NCI-H774 (cell line): Measurements from ENCODE around the gene UXS1.
"Not testable (repeated sequence)": the region's sequence is repeated elsewhere in the genome, so short reads cannot be mapped to it uniquely, and the experiment has no call there.

ENCODE experiments used
- DNase-seq: peaks from one replicate; lab custom pipeline; 2025; lab: John Stamatoyannopoulos, UW

Gene UXS1

DNA sequence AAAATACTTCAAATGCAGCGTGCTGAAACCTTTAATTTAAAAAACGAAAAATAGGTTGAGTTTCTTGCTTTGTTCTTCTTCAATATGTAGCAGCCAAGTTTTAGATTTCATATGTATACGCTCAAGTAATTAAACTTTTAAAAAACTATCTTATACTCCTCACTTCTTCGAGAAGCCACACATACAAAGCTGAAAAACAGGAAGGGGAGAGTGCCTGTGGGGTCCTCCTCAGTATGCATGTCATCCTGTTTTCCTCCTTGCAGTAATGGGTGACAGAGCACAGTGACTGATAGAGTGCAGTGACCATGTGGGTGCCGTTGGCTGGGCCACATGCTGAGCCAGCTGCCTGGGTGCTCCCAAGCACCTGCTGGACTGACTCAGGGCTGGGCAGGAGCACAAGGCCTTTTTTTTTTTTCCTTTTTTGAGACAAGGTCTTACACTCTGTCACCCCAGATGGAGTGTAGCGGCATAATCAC lies 33.3 kb downstream of the UXS1 start:
- no peak for DNase-seq

DNA sequence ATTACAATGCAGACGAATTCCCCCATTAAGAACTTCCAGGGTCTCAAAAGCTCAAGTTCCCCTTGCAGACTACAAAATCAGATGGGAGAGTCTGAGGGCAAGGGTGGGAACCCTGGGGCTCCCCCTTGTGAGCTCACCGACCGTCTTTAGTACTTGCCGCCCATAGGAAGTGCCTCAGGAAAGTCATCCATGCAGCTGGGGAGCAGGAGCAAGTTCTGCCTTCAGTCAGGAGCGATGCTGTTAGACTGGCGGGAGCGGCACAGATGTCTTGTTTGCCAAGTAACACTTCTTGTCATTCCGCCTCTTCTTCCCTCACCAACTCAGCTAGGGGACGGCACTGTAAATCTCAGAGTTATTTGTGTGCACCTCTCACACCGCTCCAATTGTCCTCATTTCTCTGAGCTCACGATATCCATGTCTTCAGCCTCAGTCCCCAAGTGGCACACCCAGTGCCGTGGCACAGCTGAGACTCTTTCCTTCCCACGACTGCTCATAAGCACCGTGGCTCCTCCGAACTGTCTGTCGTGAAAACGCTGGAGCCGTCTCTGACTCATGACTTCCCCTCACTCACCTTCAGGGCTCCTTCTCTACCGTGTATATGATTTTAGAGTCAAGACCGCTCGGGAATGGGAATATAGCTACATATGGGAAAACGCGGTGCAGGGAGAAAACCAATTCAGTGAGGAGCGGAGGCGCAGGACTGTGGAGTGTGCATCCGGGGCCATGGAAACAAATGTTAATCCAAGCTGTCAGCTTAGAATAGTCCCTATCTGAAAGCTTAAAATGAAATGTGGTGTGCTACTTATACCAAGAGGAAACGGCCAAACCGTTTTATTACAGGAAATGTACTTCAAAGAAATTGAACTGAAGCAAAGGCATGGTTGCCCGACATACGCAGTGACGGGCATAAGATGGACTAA lies 34.0 kb downstream of the UXS1 start:
- DNase-seq, result no peak

DNA sequence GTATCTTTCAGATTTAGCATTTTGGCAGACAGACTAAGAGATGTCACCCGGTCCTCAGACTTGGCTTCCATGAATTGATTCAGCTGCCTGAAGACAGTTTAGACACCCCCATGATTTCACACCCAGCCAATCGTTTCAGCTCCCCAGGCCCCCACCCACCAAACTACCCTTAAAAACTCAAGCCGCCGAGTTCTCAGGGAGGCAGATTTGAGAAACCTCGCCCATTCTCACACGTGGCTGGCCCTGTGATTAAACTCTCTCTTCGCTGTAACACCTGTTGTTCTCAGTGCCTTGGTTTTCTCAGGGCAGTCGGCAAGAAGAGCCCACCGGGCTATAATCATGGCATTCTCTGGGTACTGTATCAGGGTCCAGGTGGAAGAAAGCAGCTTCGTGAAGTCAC lies 35.2 kb downstream of the UXS1 start:
- DNase-seq, result no peak

DNA sequence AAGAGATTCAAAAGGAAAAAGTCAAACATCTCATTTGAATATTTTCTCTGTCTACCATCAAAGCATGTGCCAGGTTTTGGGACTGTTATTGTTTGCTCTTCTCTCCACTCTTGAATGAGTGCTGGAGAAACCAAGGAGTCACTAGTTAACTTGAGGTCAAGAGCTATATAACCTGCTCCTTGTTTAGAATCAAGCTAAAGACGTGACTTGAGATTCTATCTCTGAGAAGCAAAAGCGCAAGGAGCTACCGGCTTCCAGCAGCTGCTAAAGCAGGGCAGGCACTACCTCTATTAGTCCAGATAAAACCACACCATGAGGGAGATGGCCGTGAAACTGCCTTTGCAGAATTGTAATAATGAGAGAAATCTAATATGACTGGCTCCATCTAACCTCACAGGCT lies 36.0 kb downstream of the UXS1 start:
- DNase-seq, result no peak

DNA sequence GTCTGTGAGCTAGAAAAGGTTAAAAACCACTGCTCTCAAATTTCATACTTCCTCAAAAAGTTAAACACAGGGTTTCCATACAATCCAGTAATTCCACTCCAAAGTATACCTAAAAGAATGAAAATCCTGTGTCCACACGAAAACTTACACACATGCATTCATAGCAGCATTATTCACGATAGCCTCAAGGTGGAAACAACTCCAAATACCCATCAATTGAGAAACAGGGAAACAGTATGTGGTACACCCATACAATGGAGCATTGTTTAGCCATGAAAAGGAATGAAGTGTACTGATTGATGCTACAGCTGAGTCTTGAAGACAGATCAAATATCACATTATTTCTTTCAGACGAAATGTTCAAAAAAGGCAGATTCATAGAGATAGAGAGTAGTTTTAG lies 36.7 kb downstream of the UXS1 start:
- DNase-seq, result no peak

DNA sequence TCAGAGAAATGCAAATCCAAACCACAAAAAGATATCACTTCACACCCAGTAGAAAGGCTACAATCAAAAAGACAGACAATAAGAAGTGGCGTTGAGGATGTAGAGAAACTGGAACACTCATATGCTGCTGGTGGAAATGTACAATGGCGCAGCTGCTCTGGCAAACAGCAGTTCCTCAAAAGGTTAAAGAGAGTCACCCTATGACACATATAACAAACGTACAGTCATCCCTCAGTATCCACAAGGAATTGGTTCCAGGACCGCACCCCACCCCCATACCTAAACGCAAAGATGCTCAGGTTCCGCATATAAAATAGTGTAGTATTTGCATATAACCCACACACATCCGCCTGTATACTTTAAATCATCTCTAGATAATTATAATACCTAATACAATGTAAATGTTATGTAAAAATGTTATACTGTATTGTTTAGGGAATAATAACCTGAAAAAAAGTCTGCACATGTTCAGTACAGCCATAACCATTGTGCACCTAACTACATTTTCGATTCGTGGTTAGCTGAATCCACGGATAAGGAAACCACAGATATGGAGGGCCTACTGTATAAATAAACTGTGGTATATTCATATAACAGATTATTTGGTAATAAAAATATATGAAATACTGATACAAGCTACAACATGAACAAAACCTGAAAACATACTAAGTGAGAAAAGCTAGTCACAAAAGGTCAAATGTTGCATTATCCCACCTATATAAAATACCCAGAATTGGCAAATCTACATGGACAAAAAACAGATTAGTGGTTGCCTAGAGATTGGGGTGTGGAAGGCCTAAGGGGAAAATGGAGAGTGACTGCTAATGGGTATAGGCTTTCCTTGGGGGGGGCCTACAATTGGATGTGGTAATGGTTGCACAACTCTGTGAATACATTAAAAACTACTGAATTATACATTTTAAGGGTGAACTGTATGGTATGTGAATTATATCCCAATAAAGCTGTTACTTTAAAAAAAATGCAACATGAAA lies 37.5 kb downstream of the UXS1 start:
- DNase-seq, result no peak

DNA sequence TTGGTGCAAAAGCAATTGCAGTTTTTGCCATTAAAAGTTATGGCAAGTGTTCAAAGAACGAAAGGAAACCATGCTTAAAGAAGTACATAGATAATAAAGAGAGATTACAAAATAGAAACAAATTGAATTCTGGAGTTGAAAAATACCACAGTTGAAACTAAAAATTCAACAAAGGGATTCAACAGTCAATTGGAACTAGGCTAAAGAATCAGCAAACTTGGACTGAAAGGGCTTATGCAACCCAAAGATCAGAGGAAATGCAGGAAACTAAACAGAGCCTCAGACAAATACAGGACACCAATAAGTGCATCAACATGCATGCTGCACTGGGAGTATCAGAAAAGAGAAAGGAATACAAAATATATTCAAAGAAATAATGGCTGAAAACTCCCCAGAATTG lies 40.3 kb downstream of the UXS1 start:
- no peak for DNase-seq

DNA sequence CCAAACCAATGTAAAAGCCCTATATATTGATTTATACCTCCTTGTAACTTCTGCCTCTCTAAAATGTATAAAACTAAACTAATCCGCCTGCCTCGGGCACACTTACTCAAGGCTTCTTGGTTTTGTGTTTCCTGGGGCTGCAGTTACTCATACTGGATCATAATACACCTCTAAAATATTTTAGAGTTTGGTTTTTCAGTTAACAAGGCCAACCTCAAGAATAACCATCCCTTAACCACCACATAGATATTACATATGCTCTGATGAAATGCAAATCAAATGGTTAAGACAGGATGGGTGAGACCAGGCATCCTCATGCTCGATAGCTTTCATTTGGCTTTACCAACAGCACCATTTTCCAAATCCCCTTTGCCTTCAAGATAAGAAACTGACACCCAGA lies 46.4 kb downstream of the UXS1 start:
- DNase-seq, result no peak

DNA sequence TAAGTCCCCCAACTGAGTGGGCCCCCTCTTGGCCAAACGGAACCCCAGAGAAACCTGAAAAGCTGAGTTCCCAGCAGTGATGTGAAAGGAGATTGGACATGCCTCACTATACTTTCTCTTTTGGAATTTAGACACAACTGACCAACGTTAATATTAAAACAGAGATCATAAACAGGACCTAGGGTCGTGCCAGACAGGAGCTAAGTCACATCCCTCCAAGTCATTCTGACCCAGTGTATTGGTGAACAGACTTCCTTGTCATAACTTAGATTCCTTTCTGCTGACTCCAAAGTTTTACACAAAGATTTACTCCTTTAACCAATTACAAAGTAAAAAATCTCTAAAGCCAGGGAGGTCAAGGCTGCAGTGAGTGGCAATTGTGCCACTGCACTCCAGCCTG lies 46.9 kb downstream of the UXS1 start:
- no peak for DNase-seq

DNA sequence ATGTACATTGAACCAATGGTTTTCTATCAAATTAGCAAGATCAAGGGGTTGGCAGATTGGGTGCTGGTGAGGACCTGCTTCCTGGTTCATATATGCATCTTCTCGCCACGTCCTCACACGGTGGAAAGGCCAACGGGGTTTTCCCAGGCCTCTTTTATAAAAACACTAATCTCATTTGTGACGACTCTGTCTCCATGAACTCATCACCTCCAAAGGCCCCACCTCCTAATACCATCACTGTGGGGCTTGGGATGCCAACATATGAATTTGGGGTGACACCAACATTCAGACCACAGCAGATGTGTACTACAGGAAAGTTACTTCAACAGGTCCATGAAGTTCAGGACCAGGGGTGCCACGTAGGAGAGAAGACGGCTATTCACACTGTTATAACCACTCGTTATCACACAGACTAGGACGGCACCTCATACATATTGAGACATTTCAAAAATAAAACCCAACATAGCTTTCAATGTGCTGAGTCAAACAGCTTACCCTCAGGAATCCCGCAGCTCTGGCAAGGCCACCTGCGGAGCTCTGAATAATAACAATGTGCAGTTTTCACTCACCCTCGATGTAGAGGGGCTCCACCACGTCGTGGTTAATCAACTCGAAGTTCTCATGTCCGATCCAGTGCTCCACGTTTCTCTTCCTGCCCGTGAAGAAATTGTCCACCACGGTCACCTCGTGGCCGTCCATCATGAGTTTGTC lies 49.3 kb downstream of the UXS1 start:
- no peak for DNase-seq

DNA sequence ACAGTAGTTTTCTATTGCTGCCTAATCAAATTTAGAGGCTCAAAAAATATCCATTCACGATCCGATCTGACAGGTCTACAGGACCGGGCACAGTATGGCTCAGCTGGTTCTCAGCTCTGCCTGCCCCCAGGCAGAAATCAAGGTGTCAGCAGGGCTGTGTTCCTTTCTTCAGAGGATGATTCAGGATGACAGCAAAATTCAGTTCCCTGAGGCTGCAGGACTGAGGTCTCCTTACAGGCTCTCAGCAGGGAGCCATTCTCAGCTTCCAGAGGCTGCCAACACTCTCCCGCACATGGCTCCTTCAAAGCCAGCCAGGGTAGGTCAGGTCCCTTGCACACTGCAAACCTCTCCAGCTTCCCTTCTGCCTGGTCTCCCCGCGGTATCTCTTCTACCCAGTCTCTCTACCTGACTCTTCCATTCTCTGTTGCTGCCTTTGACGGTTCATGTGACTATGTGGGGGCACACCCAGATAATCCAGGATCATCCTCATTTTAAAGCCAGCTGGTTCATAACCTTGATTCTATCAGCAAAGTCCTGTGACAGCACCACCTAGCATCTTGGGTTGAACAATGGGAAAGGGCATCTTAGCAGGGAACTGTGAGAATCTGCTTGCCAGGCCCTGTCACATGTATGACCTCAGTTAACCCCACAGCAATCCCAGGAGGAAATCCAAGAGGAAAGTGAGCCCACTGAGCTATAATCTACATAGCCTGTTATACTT lies 50.4 kb downstream of the UXS1 start:
- DNase-seq, result no peak

DNA sequence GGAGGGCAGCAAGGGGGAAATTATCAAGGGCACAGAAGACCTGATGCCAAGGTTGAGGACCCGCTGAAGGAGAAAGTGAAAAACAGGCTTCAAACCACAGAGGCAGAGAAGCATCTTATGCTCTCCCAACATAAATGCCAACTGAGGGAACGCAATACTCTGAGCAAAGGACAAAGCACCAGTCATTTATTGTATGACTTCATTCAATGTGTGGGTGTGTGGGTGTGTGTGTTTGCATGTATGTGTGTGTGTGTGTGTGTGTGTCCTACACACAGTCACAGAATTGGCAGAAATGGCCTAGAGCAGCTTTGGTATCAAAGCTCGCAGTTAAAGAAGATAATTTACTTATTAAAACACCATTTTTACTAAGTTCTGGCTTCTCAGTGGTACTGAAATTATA lies 51.4 kb downstream of the UXS1 start:
- DNase-seq, result no peak

DNA sequence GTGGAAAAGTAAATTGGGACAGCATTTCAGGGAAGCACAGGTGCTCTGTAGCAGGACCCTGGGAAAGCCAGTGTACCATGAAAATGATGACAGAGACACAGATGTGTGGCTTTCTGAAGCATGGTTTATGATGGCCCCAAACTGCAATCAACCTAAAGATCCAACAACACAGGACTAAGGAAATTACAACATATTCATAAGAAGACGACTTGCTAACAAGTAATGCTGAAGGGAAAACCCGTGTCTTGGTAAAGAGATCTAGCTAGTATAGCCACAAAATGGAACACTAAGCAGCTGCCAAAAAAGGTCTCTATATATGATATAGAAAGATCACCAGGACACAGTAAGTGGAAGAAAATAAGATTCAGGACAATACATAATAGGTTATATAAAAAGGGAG lies 53.2 kb downstream of the UXS1 start:
- no peak for DNase-seq

DNA sequence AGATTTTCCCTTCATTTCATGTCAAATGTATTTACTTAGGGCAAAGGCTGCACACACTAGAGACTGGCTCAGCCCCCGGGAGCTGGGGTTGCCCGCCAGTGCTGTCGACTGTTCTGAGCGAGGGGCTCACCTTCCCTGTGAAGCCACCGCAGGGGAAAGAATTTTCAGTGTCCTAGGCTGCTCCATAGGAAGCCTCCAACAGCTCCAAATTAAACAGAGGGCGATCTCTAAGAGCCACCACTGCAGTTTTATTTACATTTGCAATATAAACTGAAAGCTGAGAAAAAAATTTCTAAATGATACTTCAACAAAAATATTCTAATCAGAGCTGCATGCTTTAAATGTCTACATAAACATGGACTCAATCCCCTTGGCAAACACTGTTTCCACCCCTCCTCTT lies 54.0 kb downstream of the UXS1 start:
- DNase-seq, result no peak

DNA sequence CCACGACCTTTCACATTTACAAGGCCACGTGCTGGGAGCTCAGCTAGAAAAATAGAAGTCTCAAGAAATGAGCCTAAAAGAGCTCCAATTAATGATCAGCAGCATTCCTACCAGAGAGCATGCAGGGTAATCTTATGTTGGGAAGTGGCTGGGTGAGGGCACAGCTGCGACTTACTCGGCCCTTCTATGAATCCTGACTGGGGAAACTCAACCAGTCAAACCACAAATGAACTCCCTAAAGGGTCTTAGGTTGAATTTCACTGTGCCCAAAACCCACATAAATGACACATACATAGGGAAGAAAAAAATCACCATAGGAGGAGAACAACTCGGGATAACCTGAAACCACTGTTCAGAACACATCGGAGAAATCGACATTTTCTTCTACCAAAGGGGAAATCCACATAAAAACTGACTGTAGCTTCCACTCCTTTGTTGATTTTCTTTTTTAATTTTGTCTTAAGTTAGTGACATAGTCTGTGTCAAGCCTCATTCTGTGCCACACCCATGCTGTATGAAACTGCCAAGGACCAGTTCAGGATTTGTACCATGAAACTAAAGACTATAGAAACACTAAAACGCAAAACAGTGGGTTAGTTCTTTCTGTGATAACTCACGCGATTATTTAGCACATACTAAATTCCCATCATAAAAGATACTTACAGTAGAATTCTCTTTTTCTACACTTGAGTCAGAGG lies 54.7 kb downstream of the UXS1 start:
- DNase-seq, result no peak

DNA sequence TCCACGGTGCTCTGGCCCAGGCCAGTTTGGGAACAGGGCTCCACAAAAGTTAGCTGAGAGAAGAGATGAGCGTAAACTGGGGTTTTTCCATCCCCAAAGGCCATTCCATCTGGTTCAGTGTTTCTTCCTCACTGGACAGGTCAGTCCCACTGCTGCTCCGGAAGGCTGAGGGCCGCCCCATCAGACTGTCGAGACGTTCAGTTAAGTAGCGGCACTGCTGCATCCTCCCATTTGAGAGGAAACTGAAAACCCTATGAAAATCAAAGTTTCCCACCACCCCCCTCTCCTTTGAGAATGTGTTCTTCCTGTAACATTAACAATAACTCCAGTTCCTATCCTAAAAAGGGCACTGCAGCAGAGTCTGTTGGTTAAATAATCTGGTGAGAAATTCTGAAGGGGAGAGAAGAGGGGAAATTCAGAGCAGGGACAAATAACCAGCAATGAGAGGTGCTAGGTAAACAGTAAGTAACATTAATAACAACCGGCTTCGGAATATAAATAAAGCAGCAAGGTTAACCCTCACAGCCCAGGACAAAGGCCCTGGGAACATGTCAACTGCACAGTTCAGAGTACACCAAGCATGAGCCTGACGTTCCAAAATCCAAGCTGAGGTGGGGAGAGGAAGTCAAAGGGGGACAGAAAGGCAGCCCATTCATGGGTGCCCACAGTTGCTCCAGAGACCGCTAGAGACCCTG lies 55.4 kb downstream of the UXS1 start:
- DNase-seq, result no peak

DNA sequence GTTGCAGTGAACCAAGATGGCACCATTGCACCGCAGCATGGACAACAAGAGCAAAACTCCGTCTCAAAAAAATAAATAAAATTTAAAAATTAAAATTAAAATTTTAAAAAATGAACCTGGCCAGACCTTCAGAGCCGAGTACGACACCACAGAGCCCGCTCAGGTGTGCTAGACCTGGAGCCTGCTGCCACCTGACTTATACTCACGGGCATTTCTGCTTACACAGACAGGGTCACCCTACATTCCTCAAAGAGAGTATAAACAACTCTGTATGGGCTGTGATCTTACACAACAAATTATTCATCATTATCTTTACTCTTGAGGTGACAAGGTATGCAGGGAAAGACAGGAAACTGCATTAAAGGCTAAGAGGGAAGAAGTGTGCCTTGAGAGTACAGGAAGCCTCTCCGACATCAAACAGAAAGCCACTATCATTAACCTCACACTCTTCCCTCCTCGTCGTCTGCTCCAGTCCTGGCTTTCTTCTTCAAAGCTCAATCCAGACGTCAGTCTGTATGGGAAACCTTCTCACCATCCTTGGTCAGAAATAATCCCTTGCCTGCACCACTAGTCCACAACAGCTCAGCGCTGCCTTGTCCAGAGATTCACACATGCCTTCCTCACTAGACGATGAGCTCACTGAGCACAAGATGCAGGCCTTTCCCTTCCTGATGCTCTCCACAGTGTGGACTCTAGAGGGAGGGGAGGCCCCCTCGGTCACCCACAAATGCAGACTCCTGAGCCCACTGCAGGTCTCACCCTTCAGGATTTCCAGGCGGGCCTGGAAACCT lies 56.2 kb downstream of the UXS1 start:
- no peak for DNase-seq

DNA sequence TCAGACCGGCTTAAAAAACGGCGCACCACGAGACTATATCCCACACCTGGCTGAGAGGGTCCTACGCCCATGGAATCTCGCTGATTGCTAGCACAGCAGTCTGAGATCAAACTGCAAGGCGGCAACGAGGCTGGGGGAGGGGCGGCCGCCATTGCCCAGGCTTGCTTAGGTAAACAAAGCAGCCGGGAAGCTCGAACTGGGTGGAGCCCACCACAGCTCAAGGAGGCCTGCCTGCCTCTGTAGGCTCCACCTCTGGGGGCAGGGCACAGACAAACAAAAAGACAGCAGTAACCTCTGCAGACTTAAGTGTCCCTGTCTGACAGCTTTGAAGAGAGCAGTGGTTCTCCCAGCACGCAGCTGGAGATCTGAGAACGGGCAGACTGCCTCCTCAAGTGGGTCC lies 62.9 kb downstream of the UXS1 start:
- DNase-seq, result not testable (repeated sequence)

DNA sequence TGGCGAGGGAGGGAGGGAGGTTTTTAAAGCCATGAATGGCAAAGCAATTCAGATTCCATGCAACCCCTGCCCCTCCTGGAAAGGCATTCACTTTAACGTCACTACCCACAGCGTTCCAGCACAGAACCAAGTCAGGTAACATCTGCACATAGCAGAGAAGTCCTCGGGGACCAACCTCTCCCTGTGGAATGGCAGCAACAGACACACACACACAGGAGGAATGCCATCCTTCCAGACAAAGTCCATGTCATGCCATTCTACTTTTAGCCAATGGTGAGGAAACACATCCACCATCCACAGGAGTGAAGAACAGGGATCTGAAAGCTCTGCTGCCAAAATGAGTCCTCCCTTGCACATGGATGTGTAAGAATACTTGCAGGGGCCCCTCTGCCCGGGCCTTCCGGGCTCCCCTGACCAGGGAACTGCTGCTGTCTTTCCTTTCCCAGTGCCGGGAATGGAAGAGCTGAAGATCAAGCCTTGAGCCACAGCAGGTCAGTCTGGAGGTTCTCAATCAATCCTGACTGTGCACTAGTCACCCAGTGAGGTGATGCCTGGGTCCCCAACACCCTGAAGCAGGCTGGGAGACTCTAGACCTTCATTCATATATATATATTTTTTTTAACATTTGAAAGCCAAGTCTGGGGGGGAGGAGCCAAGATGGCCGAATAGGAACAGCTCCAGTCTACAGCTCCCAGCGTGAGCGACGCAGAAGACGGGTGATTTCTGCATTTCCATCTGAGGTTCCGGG lies 63.7 kb downstream of the UXS1 start:
- DNase-seq, result no peak
